Forelimb muscle (tissue), 1 donor: ENCODE data around the gene BSG. TPM values are rescaled to one million over a fixed set of nuclear protein-coding genes. Genes with fewer than 3 reads are reported as not detected.
"Not testable (repeated sequence)": the region's sequence is repeated elsewhere in the genome, so short reads cannot be mapped to it uniquely, and the experiment has no call there.

Experiments used
- DNase-seq: peaks from one replicate; pipeline ENCODE4 v3.0.0-alpha.2; 2013; ENCODE audit warnings: low read depth
- polyA plus RNA-seq: library from polyadenylated mRNA; unstranded; fragments of 120-200 nt; gene quantifications from one replicate; pipeline ENCODE4 v1.2.1, GENCODE V29; 2013; ENCODE audit not compliant: insufficient read length

BSG gene
- polyA plus RNA-seq, 1 donor, result 210 TPM

GRCh38 chr19:588093-588740, 15.8 kb downstream of the BSG start:
- no peak for DNase-seq

GRCh38 chr19:588741-589692, 16.6 kb downstream of the BSG start:
- no peak for DNase-seq

- DNase-seq, result no peak
Observed at GRCh38 chr19:589693-590395, 17.4 kb downstream of the BSG start, which contains the start of gene HCN2. Gene HCN2 (plus strand): TSS chr19:589881. CDS start chr19:589946, 65 bp downstream.

- no peak for DNase-seq
Observed at GRCh38 chr19:590396-590745, 18.0 kb downstream of the BSG start.

- DNase-seq, result no peak
Observed at GRCh38 chr19:590750-591098, 18.3 kb downstream of the BSG start.

- no peak for DNase-seq
Observed at GRCh38 chr19:591099-591958, 18.9 kb downstream of the BSG start.

GRCh38 chr19:592101-592500, 19.7 kb downstream of the BSG start:
- DNase-seq, result no peak

- no peak for DNase-seq
Observed at GRCh38 chr19:593055-593454, 20.7 kb downstream of the BSG start.

- DNase-seq, result no peak
Observed at GRCh38 chr19:593505-593904, 21.1 kb downstream of the BSG start.

- DNase-seq, result no peak
Observed at GRCh38 chr19:594265-594870, 22.0 kb downstream of the BSG start.

GRCh38 chr19:595326-596262, 23.2 kb downstream of the BSG start:
- no peak for DNase-seq

- no peak for DNase-seq
Observed at GRCh38 chr19:596263-596655, 23.9 kb downstream of the BSG start.

- DNase-seq, result no peak
Observed at GRCh38 chr19:597406-598315, 25.3 kb downstream of the BSG start.

GRCh38 chr19:601310-601709, 28.9 kb downstream of the BSG start:
- no peak for DNase-seq

GRCh38 chr19:601790-602189, 29.4 kb downstream of the BSG start:
- no peak for DNase-seq

GRCh38 chr19:602391-603301, 30.2 kb downstream of the BSG start:
- no peak for DNase-seq

GRCh38 chr19:603302-603639, 30.9 kb downstream of the BSG start:
- DNase-seq, result not testable (repeated sequence)

GRCh38 chr19:603779-604178, 31.4 kb downstream of the BSG start:
- not testable (repeated sequence) for DNase-seq
